CD4-positive, alpha-beta T cell (primary cell): ENCODE measurements around the gene MAPK4. TPM values are rescaled to one million over a fixed set of nuclear protein-coding genes. Genes with fewer than 3 reads are reported as not detected.

Source experiments
- ATAC-seq: fragments of 200-7000 bp; cut with Tn5 transposase; one replicate; pipeline ENCODE4 v1.10.0; 2022; ENCODE audit warnings: mild to moderate bottlenecking; ENCODE audit not compliant: poor library complexity
- CTCF ChIA-PET: fragments of 350-600 bp; sonication (Branson Sonifier 250); formaldehyde crosslinking; loops from one replicate; lab custom pipeline; 2021; ENCODE audit warnings: antibody characterized with exemption, inconsistent platforms; lab: Charles Lee
- POLR2A ChIA-PET: fragments of 350-600 bp; sonication (Branson Sonifier 250); formaldehyde crosslinking; loops from one replicate; lab custom pipeline; 2021; ENCODE audit warnings: antibody characterized with exemption, inconsistent platforms; lab: Charles Lee
- DNase-seq, 14 experiments: peaks; one replicate each; pipeline ENCODE4 v3.0.0-alpha.2; 2013 to 2020; ENCODE audit warnings: mixed read lengths in 2 of 14
- H3K27ac ChIP-seq, 2 donors: one replicate each; pipeline versions ENCODE4 v1.5.1 to v1.7.0; 2013; ENCODE audit warnings: low read length in 2 of 2, low read depth in 1 of 2, mild to moderate bottlenecking in 1 of 2
- H3K27me3 ChIP-seq, 2 experiments: 1 replicate in 1 of 2; 2 replicates in 1 of 2; pipeline versions ENCODE4 v1.6.1 to v1.7.0; 2013; ENCODE audit warnings: low read length in 2 of 2, control low read depth in 1 of 2, mild to moderate bottlenecking in 1 of 2, moderate library complexity in 1 of 2; ENCODE audit not compliant: insufficient read depth in 2 of 2, control insufficient read depth in 1 of 2
- H3K36me3 ChIP-seq: one replicate; pipeline ENCODE4 v1.6.1; 2013; ENCODE audit warnings: low read length, control low read depth; ENCODE audit not compliant: insufficient read depth
- H3K4me1 ChIP-seq: one replicate; pipeline ENCODE4 v1.6.1; 2013; ENCODE audit warnings: low read length, control low read depth; ENCODE audit not compliant: insufficient read depth
- H3K4me3 ChIP-seq: one replicate; pipeline ENCODE4 v1.5.1; 2013; ENCODE audit warnings: mild to moderate bottlenecking, low read length, moderate library complexity
- H3K9me3 ChIP-seq, 2 experiments: 1 replicate in 1 of 2; 2 replicates in 1 of 2; pipeline versions ENCODE4 v1.6.1 to v1.7.0; 2013; ENCODE audit warnings: low read length in 2 of 2, mild to moderate bottlenecking in 2 of 2, control low read depth in 1 of 2, moderate library complexity in 1 of 2; ENCODE audit not compliant: control insufficient read depth in 1 of 2, insufficient read depth in 1 of 2
- H3K27ac Mint-ChIP-seq: one replicate; pipeline ENCODE4 v1.8.0; 2020; ENCODE audit warnings: mixed read lengths
- H3K27me3 Mint-ChIP-seq: one replicate; pipeline ENCODE4 v1.8.0; 2021; ENCODE audit warnings: mixed read lengths
- H3K36me3 Mint-ChIP-seq: one replicate; pipeline ENCODE4 v1.8.0; 2021; ENCODE audit warnings: low read depth, mixed read lengths
- H3K4me1 Mint-ChIP-seq: one replicate; pipeline ENCODE4 v1.8.0; 2021; ENCODE audit warnings: low read depth, mixed read lengths
- H3K4me3 Mint-ChIP-seq: one replicate; pipeline ENCODE4 v1.8.0; 2020; ENCODE audit warnings: mild to moderate bottlenecking, mixed read lengths
- H3K9me3 Mint-ChIP-seq: one replicate; pipeline ENCODE4 v1.8.0; 2020; ENCODE audit warnings: mixed read lengths
- intact Hi-C, 2 experiments: fragments of 100-400 bp; cut with DNase I in 1 of 2; cut with micrococcal nuclease in 1 of 2; formaldehyde crosslinking; loops; one replicate each; pipeline versions ENCODE4 v1.15.1 to v1.9.0; 2023 to 2025; cut with DNase I, micrococcal nuclease
- total RNA-seq, 174 experiments: library from RNA in 2 of 174; stranded (reverse) in 2 of 174; gene quantifications; one replicate each; pipeline ENCODE4 v1.2.3 and lab custom pipeline; 2021 to 2026
- TF ChIP-seq, protein P1 (sequence below): fragments of 200-600 bp; IDR thresholded peaks from one replicate; pipeline ENCODE4 v1.8.0; 2022; ENCODE audit warnings: antibody characterized with exemption, mild to moderate bottlenecking

The MAPK4 gene
- total RNA-seq, 2 experiments from 2014 or later = not detected

- TF ChIP-seq, protein P1, sequence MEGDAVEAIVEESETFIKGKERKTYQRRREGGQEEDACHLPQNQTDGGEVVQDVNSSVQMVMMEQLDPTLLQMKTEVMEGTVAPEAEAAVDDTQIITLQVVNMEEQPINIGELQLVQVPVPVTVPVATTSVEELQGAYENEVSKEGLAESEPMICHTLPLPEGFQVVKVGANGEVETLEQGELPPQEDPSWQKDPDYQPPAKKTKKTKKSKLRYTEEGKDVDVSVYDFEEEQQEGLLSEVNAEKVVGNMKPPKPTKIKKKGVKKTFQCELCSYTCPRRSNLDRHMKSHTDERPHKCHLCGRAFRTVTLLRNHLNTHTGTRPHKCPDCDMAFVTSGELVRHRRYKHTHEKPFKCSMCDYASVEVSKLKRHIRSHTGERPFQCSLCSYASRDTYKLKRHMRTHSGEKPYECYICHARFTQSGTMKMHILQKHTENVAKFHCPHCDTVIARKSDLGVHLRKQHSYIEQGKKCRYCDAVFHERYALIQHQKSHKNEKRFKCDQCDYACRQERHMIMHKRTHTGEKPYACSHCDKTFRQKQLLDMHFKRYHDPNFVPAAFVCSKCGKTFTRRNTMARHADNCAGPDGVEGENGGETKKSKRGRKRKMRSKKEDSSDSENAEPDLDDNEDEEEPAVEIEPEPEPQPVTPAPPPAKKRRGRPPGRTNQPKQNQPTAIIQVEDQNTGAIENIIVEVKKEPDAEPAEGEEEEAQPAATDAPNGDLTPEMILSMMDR = no peak
- intact Hi-C loops = no loop called here
- POLR2A ChIA-PET = no interaction called here
- Histone ChIP-seq H3K4me3 (no peak overlapping the region), H3K9me3 (peaks cover 0 to 9% of the 10 kb centered on the region in 2 experiments), H3K27ac (no peak overlapping the region), H3K36me3 (no peaks in the 10 kb centered on the region), H3K4me1 (no peaks in the 10 kb centered on the region), H3K27me3 (no peaks in the 10 kb centered on the region)
- Mint-ChIP-seq H3K9me3 (no peaks in the 10 kb centered on the region), H3K4me1 (no peaks in the 10 kb centered on the region), H3K36me3 (no peaks in the 10 kb centered on the region), H3K4me3 (no peak overlapping the region), H3K27me3 (peaks cover 11% of the 10 kb centered on the region), H3K27ac (no peak overlapping the region)
- DNase-seq (no peak), ATAC-seq (no peak)
- CTCF ChIA-PET = no interaction called here
These were observed 168.0 kb downstream of the MAPK4 start for GRCh38 chr18:50727721-50728471.

DNA sequence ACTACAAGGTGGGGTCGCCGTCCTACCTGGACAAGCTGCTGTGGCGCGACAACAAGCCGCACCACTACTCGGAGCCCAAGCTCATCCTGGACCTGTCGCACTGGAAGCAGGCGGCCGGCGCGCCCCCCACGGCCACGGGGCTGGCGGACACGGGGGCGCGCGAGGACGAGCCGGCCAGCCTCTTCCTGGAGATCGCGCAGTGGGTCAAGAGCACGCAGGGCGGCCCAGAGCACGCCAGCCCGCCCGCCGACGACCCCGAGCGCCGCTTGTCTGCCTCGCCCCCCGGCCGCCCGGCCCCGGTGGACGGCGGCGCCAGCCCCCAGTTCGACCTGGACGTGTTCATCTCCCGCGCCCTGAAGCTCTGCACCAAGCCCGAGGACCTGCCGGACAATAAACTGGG, 169.5 kb downstream of the MAPK4 start:
- TF ChIP-seq, protein P1 = no peak
- Histone ChIP-seq H3K9me3 (peaks cover 0 to 12% of the 10 kb centered on the region in 2 experiments), H3K36me3 (no peaks in the 10 kb centered on the region), H3K27me3 (no peaks in the 10 kb centered on the region), H3K27ac (no peak overlapping the region), H3K4me3 (no peak overlapping the region), H3K4me1 (no peaks in the 10 kb centered on the region)
- no peak overlapping the region for H3K27ac Mint-ChIP-seq
- H3K27me3 Mint-ChIP-seq = peaks cover 11% of the 10 kb centered on the region
- CTCF ChIA-PET = no interaction called here
- DNase-seq = no peak
- no peaks in the 10 kb centered on the region for H3K36me3 Mint-ChIP-seq
- H3K9me3 Mint-ChIP-seq = no peaks in the 10 kb centered on the region
- intact Hi-C loops = no loop called here
- POLR2A ChIA-PET = interaction anchor here (0.5 kb wide), 1 partner anchor 13 kb away, joined by 3 read pairs; no protein-coding TSS in a partner anchor
- no peak for ATAC-seq
- no peaks in the 10 kb centered on the region for H3K4me1 Mint-ChIP-seq
- H3K4me3 Mint-ChIP-seq = no peak overlapping the region

- TF ChIP-seq, protein P1 = no peak
- H3K4me1 Mint-ChIP-seq = no peaks in the 10 kb centered on the region
- H3K27me3 Mint-ChIP-seq = peaks cover 11% of the 10 kb centered on the region
- H3K27ac ChIP-seq = no peak overlapping the region
- POLR2A ChIA-PET = interaction anchor here (0.5 kb wide), 1 partner anchor 12 kb away, joined by 3 read pairs; no protein-coding TSS in a partner anchor
- no peaks in the 10 kb centered on the region for H3K9me3 Mint-ChIP-seq
- peaks cover 0 to 14% of the 10 kb centered on the region in 2 experiments for H3K9me3 ChIP-seq
- H3K4me3 ChIP-seq = no peak overlapping the region
- no peak for ATAC-seq
- CTCF ChIA-PET = no interaction called here
- no peaks in the 10 kb centered on the region for H3K27me3 ChIP-seq
- H3K36me3 ChIP-seq = no peaks in the 10 kb centered on the region
- intact Hi-C loops = no loop called here
- no peak overlapping the region for H3K27ac Mint-ChIP-seq
- no peaks in the 10 kb centered on the region for H3K36me3 Mint-ChIP-seq
- no peak overlapping the region for H3K4me3 Mint-ChIP-seq
- no peaks in the 10 kb centered on the region for H3K4me1 ChIP-seq
- DNase-seq = no peak
These were observed 170.1 kb downstream of the MAPK4 start for GRCh38 chr18:50729986-50730385.
